ENCODE data around the gene ZNF750.

Gene ZNF750

GRCh38 chr17:82844796-82845162 is 5.0 kb upstream of the ZNF750 start:
- no peak overlapping the region for H3K27ac ChIP-seq
- no peak for TF ChIP-seq CTCF (conservative IDR thresholded peaks at IDR 0.05)
- no peak for TF ChIP-seq ZFX (IDR thresholded peaks at IDR 0.05)

- no peak overlapping the region for H3K27ac ChIP-seq
- no peak for TF ChIP-seq CTCF (conservative IDR thresholded peaks at IDR 0.05)
These were observed 4.3 kb upstream of the ZNF750 start for GRCh38 chr17:82843904-82844680.

- no peak overlapping the region for H3K27ac ChIP-seq
- TF ChIP-seq ZFX (IDR thresholded peaks at IDR 0.05), result no peak
- no peak for TF ChIP-seq CTCF (conservative IDR thresholded peaks at IDR 0.05)
These were observed 2.2 kb upstream of the ZNF750 start for GRCh38 chr17:82841921-82842596.

- H3K27ac ChIP-seq, result no peak overlapping the region
- TF ChIP-seq ZFX (IDR thresholded peaks at IDR 0.05) (no peak), CTCF (conservative IDR thresholded peaks at IDR 0.05) (no peak)
These were observed 609 bp upstream of the ZNF750 start for GRCh38 chr17:82840431-82840831.

GRCh38 chr17:82838386-82839063 is 1.3 kb downstream of the ZNF750 start:
- peak overlapping the region; percentile 29; the same call in 1 of the 2 replicates for H3K27ac ChIP-seq
- no peak for TF ChIP-seq CTCF (conservative IDR thresholded peaks at IDR 0.05)
- TF ChIP-seq ZFX (IDR thresholded peaks at IDR 0.05), result no peak

- peak overlapping the region; percentile 29 for H3K27ac ChIP-seq
- no peak for TF ChIP-seq CTCF (conservative IDR thresholded peaks at IDR 0.05)
- no peak for TF ChIP-seq ZFX (IDR thresholded peaks at IDR 0.05)
These were observed 2.1 kb downstream of the ZNF750 start for GRCh38 chr17:82837586-82838320.

Data from C4-2B (cell line).